ENCODE measurements around the gene SORCS1.

GRCh38 chr10:106625751-106626150 lies 538.8 kb downstream of the SORCS1 start:
- no peak for TF ChIP-seq CTCF (conservative IDR thresholded peaks at IDR 0.05)
- TF ChIP-seq EZH2 (IDR thresholded peaks at IDR 0.05; ENCODE audit: low read depth), result no peak

Data from PC-9 (cell line).